GM21390 (cell line): ENCODE data around the gene TSPAN11.

Source experiments
- ATAC-seq: cut with Tn5 transposase; IDR thresholded peaks from one replicate; pipeline ENCODE4 v1.9.1; 2021; ENCODE audit not compliant: unreplicated experiment

TSPAN11 gene

GRCh38 chr12:31037931-31038330 is 111.4 kb downstream of the TSPAN11 start:
- no peak for ATAC-seq

GRCh38 chr12:31041033-31041564 is 114.6 kb downstream of the TSPAN11 start:
- ATAC-seq, result no peak
